GM10248 (cell line): ENCODE measurements around the gene PGAP3.
A peak's percentile ranks its signal among the peaks of the same experiment; 100 is the strongest.
"Not testable (repeated sequence)": the region's sequence is repeated elsewhere in the genome, so short reads cannot be mapped to it uniquely, and the experiment has no call there.

Experiments used
- CTCF ChIA-PET: fragments of 300-600 bp; sonication (Branson Sonifier 250); formaldehyde crosslinking; extraction: SDS; loops from one replicate; lab custom pipeline; 2021; ENCODE audit warnings: antibody characterized with exemption; lab: Yijun Ruan, JAX
- POLR2A ChIA-PET: fragments of 350-650 bp; sonication (Branson Sonifier 250); formaldehyde crosslinking; extraction: SDS; loops from one replicate; lab custom pipeline; 2020; ENCODE audit warnings: antibody characterized with exemption; lab: Yijun Ruan, JAX
- DNase-seq: peaks from one replicate; pipeline ENCODE4 v3.0.0; 2012; ENCODE audit errors: extremely low spot score
- CTCF ChIP-seq: IDR thresholded peaks from 2 replicates; pipeline ENCODE4 v1.5.1; 2012; ENCODE audit warnings: mild to moderate bottlenecking, low read depth; ENCODE audit errors: extremely low read depth, missing control alignments, control extremely low read depth

The PGAP3 gene

GRCh38 chr17:39730095-39730921 lies 42.5 kb upstream of the PGAP3 start, which contains the start of gene MIEN1:
Gene MIEN1 (minus strand): TSS chr17:39730532. CDS start chr17:39730495, 37 bp downstream.
- CTCF ChIA-PET, result interaction anchor here (0.6 to 5.9 kb wide), 47 partner anchors 9 to 262 kb away, joined by 3 to 57 read pairs (median 5); partner anchors contain the start of genes ERBB2, IKZF3, PGAP3 and PSMD3
- POLR2A ChIA-PET, result interaction anchor here (0.6 to 1.2 kb wide), 2 partner anchors 29 to 577 kb away, joined by 3 to 5 read pairs; no protein-coding TSS in a partner anchor
- TF ChIP-seq CTCF, result peak; percentile 66
- peak; percentile 99 for DNase-seq

DNA sequence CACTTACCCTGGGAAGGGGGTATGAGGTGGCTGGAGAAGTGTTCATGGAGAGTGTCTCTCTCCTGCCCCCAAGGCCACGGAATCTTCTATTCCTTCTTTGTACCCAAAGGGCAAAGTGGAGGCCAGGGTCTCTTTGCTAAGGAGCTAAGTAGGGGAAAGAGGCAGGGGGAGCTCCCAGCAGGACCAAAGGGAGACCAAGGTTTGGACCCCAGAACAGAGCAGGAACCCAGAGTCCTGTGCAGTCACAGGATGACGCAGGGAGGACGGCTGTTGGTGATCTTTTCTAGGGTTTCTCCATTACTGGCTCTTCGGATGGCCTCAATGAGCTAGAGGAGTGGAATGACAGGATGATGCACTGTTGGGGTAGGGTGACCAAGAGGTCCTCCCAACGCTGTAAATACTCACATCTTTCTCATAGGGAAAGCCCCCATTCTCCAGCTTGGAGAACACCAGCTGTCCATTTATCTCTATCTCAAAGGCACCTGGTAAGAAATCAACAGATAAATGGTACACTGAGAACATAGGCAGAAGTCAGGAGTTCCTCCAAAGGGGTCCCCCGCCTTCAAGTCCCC lies 41.5 kb upstream of the PGAP3 start:
- TF ChIP-seq CTCF, result no peak
- CTCF ChIA-PET, result interaction anchor here (0.8 to 5.9 kb wide), 38 partner anchors 9 to 263 kb away, joined by 3 to 57 read pairs (median 6); partner anchors contain the start of genes ERBB2, IKZF3, PGAP3 and PSMD3
- POLR2A ChIA-PET, result interaction anchor here (0.6 to 1.2 kb wide), 3 partner anchors 15 to 577 kb away, joined by 3 to 5 read pairs (median 4); no protein-coding TSS in a partner anchor
- DNase-seq, result no peak

GRCh38 chr17:39727556-39727955 lies 39.7 kb upstream of the PGAP3 start:
- no peak for TF ChIP-seq CTCF
- ChIA-PET CTCF (interaction anchor here (0.9 to 5.9 kb wide), 2 partner anchors 8 to 106 kb away, joined by 3 to 57 read pairs; no protein-coding TSS in a partner anchor), POLR2A (no interaction called here)
- no peak for DNase-seq

- no peak for DNase-seq
- ChIA-PET POLR2A (no interaction called here), CTCF (no interaction called here)
- TF ChIP-seq CTCF, result no peak
Measured at GRCh38 chr17:39726617-39727016, 38.8 kb upstream of the PGAP3 start.

GRCh38 chr17:39725923-39726322 lies 38.1 kb upstream of the PGAP3 start:
- DNase-seq, POLR2A ChIA-PET: not testable (repeated sequence)
- CTCF ChIA-PET, result interaction anchor here (0.7 to 1.6 kb wide), 3 partner anchors 91 to 104 kb away, joined by 3 to 4 read pairs (median 3); no protein-coding TSS in a partner anchor

DNA sequence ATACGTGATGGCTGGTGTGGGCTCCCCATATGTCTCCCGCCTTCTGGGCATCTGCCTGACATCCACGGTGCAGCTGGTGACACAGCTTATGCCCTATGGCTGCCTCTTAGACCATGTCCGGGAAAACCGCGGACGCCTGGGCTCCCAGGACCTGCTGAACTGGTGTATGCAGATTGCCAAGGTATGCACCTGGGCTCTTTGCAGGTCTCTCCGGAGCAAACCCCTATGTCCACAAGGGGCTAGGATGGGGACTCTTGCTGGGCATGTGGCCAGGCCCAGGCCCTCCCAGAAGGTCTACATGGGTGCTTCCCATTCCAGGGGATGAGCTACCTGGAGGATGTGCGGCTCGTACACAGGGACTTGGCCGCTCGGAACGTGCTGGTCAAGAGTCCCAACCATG lies 36.9 kb upstream of the PGAP3 start:
- POLR2A ChIA-PET, result no interaction called here
- CTCF ChIA-PET, result interaction anchor here (1.6 kb wide), 1 partner anchor 90 kb away, joined by 4 read pairs; no protein-coding TSS in a partner anchor
- no peak for TF ChIP-seq CTCF
- no peak for DNase-seq
